DOHH2 (cell line): ENCODE measurements around the gene MACROD2.

Source experiments
- CTCF ChIP-seq: fragments of 200-600 bp; sonication (generic); IDR thresholded peaks from one replicate; pipeline ENCODE4 v1.5.1; 2014; ENCODE audit warnings: antibody characterized with exemption, mild to moderate bottlenecking, low read depth, low read length; ENCODE audit not compliant: poor library complexity, severe bottlenecking
- EZH2phosphoT487 ChIP-seq: fragments of 200-600 bp; sonication (generic); IDR thresholded peaks from 2 replicates; pipeline ENCODE4 v1.6.1; 2017; ENCODE audit warnings: borderline replicate concordance, mild to moderate bottlenecking, antibody characterized with exemption, low read length, moderate library complexity, mixed read lengths

- no peak for TF ChIP-seq CTCF
- no peak for TF ChIP-seq EZH2phosphoT487
Measured at GRCh38 chr20:15857173-15857784, 1862.0 kb downstream of the MACROD2 start.
